GM19328 (cell line): ENCODE results near the gene NUBP2.

Experiments
- ATAC-seq: cut with Tn5 transposase; IDR thresholded peaks from one replicate; pipeline ENCODE4 v1.9.1; 2021; ENCODE audit warnings: mild to moderate bottlenecking, moderate library complexity; ENCODE audit not compliant: unreplicated experiment

Gene NUBP2

DNA sequence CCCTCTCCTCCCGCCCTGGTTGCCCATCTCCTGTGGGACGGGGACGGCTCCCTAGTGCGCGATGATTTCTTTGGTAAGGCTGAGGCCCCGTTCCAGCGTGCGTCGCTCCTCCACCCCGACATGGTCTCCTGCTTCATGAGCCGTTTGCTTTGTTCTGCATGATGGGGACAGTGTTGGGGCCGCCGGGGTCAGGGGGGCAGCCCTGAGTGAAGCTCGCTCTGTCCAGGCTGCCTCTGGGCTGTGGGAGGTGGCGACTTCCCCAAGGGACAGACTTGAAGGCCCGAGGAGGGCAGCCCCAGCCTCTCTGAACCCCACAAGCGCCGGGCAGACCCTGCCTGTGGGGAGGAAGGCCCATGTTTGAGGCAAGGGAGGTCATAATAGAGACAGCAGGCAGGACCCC lies 23.8 kb upstream of the NUBP2 start:
- no peak for ATAC-seq

DNA sequence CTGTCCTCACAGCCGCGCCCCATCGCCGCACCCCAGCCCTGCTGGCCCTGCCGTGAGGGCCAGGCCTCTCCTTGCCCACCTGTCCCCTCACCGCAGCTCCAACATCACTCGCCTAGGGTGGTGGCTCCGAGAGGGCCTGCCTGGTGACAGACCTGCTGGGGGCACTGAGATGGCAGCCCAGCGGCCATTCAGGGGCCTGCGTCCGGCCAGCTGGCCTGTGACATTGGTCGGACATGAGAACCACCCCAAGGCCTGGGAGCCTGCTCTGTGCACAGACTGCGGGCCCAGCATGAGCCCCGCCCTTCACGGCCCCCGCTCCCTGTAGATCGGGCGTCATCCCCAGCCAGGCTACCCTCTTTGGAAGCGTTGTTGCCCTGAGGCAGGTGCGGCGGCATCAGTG lies 23.2 kb upstream of the NUBP2 start:
- ATAC-seq = no peak

DNA sequence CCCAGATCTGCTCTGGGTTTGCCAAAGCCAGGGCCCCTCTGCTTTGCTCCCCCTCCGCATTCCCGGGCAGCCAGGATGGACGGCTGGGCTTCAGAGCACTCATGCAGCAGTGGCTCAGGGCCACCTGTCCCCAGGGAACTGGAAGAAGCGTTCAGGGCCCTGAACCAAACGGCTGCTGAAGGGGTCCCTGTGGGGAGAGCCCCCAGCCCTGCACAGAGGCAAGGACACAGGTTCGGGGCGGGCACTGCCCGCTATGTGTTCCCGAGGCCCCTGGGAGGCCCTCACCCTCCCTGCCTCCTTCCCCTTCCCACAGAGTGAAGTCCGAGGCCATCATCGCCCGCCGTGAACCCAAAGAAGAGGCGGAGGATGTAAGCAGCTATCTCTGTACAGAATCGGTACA lies 21.8 kb upstream of the NUBP2 start:
- no peak for ATAC-seq

DNA sequence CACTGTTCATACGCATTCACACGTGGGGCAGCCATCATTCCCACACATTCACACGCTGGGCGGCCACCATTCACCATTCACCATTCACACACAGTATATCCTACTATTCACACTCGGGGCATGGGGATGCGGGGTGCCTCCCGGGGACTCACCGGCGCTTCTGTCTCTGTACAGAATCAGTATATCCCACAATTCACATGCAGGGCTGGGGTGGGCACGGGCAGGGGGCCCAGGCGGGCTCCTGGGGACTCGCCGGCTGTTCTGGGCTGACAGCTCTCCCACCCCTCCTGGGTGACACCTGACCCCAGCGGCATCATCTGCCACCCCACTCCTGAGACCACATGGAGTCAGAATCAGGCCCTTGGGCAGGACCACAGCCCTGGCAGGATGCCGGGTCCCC lies 21.0 kb upstream of the NUBP2 start:
- ATAC-seq = no peak

DNA sequence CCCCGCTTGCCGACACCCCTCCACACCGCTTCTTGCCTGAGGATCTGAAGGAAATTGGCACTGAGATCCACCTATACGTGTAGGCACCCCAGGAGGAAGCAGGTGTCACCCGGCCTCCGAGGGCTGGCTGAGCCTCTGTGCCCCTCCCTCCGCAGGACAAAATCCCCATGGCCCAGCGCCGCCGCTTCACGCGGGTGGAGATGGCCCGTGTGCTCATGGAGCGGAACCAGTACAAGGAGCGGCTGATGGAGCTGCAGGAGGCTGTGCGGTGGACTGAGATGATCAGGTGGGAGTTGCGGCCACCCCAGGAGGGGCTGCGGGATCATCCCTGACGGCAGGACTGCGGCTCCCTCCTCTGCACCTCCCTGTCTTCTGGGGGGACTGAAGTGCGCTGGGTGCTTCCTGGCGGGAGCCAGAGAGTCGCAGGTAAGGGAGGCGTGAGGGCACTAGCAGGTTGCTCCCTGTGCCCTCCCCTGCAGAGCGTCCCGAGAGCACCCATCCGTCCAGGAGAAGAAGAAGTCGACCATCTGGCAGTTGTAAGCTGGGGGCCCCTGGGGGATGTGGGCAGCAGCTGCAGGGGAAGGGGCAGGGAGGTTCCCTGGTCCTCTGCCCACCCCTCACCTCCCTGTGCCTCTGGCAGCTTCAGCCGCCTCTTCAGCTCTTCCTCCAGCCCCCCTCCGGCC lies 20.4 kb upstream of the NUBP2 start:
- no peak for ATAC-seq

DNA sequence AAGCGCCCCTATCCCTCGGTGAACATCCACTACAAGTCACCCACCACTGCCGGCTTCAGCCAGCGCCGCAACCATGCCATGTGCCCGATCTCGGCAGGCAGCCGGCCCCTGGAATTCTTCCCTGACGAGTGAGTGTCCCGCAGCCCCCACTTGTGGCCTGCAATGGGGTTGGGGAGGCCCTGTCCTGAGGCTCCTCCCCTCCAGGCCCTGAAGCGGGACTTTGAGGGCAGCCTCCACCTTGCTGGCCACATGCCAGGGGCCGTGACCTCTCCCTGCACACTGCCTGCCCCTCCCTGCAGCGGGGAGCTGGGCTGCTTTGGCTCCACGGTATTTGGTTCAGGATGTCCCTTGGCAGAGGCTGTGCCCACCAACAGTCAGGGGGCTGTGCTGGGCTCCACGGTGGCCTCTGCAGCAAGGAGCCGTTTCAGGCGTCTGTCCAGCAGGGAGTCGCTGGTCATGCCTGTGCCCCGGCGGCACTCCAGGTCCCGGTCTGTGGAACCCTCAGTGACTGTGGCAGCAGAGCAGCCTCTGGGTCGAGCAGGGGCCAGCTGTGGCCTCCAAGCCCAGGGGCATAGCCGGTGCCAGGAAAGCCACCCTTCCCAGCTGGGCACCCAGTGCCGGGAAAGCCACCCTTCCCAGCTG lies 19.8 kb upstream of the NUBP2 start:
- no peak for ATAC-seq

DNA sequence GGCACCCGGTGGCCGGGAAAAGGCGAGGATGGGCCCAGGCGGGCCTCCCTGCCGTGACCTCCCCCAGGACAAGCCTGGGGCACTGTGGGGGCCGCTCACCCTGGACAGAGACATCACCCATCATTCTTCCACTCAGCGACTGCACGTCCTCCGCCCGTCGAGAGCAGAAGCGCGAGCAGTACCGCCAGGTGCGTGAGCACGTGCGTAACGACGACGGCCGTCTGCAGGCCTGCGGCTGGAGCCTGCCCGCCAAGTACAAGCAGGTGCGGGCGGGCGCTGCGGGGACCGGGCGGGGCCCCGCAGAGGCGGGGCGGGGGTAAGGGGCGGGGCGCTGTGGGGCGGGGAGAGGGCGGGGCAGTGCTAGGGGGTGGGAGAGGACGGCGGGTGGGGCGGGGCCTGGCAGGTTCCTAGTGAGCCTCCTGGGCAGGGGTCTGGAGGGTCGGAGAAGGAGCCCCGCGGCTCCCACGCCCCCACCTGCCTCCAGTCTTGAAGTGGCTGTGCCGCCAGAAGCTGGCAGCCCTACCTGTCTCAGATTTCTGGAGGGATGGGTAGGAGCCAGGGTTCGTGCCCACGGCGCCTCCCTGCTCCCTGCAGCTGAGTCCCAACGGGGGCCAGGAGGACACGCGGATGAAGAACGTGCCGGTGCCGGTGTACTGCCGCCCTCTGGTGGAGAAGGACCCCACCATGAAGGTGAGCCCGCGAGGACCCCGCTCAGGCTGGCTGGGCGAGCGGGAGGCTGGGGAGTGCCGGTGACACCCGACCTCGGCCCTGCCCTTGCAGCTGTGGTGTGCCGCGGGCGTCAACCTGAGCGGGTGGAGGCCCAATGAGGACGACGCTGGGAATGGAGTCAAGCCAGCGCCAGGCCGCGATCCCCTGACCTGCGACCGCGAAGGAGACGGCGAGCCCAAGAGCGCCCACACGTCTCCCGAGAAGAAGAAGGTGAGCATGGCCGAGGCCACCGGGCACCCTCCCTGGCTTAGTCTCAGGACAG lies 18.9 kb upstream of the NUBP2 start:
- no peak for ATAC-seq

DNA sequence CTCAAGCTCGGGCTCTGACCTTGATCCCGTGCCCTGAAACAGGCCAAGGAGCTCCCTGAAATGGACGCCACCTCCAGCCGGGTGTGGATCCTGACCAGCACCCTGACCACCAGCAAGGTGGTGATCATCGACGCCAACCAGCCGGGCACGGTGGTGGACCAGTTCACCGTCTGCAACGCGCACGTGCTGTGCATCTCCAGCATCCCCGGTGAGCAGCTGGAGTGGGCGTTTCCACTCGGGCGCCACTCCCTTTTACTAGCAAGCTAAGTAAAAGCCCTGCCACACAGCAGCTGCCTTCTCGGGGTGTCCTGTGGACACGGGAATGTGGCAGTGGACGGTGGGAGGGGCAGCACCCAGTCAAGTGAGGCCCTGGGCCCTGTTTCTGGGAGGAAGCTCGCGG lies 17.8 kb upstream of the NUBP2 start:
- no peak for ATAC-seq

DNA sequence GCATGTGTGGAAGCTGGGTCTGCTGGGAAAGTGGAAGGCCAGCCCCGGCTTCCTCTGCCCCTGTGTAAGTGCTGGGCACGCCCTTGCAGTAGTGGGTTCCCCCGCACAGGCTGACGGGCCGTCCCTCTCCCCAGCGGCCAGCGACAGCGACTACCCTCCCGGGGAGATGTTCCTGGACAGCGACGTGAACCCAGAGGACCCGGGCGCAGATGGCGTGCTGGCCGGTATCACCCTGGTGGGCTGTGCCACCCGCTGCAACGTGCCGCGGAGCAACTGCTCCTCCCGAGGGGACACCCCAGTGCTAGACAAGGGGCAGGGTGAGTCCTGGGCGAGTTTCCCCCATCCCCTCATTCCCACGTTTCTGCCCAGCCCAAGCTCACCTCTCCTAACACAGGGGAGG lies 16.9 kb upstream of the NUBP2 start:
- no peak for ATAC-seq

DNA sequence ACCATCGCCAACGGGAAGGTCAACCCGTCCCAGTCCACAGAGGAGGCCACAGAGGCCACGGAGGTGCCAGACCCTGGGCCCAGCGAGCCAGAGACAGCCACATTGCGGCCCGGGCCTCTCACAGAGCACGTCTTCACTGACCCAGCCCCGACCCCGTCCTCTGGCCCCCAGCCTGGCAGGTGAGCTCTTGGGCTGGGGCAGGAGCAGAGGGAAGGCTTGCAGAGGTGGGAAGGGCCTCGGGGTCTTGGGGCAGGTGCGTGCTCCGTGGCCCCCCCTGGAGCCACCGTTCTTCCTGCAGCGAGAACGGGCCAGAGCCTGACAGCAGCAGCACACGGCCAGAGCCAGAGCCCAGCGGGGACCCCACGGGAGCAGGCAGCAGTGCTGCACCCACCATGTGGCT lies 16.5 kb upstream of the NUBP2 start:
- ATAC-seq = no peak

DNA sequence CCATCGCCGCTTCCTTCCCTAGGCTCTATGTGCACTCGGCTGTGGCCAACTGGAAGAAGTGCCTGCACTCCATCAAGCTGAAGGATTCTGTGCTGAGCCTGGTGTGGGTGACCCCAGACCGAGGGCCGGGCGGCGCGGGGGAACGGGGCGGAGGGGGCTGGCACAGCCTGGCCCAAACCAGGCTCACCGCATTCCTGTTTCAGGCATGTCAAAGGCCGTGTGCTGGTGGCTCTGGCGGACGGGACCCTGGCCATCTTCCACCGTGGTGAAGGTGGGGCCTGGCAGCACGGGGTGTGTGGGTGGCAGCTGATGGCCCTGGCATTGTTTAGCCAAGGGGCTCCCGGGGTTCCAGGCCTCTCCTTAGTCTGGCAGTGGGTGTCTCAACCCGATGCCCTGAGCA lies 16.1 kb upstream of the NUBP2 start:
- ATAC-seq = no peak

DNA sequence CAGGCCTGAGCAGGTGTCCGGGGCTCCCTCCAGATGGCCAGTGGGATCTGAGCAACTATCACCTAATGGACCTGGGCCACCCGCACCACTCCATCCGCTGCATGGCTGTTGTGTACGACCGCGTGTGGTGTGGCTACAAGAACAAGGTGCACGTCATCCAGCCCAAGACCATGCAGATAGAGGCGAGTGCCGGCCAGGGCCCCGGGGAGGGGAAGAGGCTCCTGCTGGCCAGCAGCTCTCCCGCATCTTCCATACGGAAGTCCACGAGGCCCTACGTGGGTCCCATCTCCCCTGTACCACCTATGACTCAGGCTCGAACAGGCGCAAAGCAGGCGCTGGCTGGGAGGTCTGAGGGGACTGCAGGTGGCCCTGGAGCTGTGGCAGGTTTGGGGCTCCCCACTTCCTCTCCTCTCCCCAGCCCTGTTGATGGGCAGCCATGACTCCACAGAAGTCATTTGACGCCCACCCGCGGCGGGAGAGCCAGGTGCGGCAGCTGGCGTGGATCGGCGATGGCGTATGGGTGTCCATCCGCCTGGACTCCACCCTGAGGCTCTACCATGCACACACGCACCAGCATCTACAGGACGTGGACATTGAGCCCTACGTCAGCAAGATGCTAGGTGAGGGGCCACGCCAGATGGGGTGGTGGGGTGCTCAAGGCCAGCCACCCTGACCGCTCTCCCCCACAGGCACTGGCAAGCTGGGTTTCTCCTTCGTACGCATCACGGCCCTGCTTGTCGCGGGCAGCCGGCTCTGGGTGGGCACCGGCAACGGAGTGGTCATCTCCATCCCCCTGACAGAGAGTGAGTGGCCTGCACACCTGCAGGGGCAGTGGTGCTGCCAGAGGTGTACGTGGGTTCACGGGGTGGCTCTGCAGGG lies 15.4 kb upstream of the NUBP2 start:
- no peak for ATAC-seq

DNA sequence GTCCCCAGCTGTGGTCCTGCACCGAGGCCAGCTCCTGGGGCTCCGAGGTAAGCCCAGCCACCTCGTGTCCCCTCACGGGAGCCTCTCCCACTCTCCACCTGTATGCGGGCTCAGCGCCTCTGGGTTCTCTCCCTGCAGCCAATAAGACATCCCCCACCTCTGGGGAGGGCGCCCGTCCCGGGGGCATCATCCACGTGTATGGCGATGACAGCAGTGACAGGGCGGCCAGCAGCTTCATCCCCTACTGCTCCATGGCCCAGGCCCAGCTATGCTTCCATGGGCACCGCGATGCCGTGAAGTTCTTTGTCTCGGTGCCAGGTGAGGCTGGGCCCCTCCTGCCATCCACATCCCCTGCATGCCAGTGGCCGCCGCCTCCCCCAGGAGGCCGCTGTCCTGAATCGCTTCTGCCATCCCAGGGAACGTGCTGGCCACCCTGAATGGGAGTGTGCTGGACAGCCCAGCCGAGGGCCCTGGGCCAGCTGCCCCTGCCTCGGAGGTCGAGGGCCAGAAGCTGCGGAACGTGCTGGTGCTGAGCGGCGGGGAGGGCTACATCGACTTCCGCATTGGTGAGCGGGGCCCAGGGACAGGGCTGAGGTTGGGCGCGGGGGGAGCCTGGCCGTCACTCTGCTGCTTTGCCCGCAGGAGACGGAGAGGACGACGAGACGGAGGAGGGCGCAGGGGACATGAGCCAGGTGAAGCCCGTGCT lies 14.5 kb upstream of the NUBP2 start:
- ATAC-seq = no peak

DNA sequence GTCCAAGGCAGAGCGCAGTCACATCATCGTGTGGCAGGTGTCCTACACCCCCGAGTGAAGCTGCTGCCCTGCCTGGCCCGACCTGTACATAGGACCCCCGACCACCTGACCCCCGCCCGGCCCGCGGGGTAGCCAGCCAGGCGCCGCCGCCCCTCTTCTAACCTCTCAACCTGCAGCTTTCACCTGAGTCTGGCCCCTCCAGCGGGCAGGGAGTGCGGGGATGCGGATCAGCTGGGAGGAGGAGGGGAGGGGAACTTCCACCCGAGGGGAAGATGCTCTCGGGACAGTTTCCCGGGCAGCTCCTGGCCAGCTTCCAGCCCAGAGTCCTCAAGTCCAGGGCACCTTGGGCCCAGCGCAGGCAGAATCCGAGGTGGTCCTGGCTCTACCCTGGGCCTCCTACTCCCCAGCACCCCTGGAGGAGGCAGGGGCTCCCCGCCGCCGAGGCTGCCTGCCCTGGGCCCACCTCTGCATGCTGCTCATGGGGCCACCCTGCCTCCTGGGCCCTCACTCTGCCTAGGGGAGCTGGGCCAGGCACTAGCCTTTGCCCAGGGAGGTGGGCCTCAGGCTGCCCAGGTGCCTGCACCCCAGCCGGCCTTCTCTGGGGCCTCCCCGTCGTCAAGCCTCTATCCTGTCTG lies 13.9 kb upstream of the NUBP2 start:
- ATAC-seq = no peak

DNA sequence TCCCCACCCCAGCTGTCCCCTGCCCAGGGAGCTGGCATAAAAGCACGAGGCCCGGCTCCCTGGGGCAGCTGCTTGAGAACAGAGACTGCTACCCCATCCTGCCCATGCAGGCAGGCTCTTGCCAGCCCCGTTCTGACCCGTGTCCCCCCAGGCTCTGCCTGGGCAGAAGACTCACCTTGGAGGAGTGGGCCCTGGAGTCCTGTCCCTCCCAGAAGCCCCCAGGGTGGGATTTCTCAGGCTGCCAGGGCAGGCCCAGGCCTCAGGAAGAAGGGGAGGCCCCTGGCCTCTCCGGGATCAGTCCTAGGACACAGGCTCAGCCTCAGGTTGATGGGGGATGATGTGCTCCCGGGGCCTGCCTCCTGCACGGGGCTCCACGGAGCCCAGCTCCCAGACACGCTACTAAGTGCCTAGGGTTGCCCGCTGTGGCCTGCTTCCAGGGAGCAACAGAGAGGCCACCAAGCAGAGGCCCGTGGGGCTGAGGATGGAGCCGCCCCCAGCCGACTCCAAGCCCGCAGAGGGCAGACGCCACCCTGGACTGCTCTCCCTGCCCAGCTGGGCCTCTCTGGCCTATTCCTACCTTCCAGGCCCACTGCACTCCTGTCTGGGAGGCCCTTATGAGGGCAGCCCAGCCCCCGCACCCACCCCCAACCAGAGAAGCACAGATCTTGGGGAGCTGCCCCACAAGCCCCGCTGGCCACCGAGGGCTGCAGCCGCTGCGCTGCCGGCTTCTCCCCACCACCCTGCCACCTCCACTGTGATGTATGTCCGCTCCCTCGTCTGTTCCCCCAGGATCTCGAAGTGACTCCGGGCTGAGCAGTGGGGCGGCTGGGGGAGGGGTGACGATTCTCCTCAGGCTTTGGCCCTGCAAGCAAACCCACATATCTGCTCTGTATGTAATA lies 13.1 kb upstream of the NUBP2 start:
- ATAC-seq = no peak

DNA sequence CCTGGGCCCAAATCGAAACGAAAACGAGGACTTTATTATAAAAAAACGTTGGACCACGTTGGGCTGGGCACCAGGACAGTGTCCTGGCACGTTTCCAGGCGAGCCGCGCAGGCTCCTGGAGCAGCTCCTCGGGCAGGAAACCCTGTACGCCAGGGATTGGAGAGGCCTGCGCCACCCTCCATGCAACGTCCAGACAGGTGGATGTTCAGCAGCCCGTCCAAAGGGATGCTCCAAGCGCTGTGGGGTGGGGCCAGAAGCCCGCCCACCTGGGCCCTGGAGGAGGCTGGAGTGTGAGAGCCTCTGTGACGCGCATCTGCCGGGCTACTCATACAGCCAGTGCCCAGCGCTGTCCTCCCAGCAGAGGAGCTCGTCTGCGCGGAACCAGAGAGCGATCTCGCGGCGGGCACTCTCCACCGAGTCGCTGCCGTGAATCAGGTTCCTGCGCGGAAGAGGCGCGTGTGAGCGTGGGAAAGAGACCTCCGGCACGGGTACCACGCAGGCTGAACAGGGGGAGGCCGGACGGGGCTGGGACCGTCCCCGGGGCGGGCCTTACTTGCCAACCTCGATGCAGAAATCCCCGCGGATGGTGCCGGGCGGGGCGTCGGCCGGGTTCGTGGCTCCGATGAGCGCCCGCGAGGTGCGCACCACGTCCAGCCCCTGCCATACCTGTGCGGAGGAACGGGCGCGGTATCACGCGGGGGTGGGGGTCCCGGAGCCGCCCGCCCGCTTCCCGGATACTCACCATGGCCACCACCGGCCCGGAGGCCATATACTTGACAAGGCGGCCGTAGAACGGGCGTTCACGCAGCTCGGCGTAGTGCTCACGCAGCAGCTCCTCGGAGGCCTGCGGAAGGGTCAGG lies 12.2 kb upstream of the NUBP2 start:
- no peak for ATAC-seq

DNA sequence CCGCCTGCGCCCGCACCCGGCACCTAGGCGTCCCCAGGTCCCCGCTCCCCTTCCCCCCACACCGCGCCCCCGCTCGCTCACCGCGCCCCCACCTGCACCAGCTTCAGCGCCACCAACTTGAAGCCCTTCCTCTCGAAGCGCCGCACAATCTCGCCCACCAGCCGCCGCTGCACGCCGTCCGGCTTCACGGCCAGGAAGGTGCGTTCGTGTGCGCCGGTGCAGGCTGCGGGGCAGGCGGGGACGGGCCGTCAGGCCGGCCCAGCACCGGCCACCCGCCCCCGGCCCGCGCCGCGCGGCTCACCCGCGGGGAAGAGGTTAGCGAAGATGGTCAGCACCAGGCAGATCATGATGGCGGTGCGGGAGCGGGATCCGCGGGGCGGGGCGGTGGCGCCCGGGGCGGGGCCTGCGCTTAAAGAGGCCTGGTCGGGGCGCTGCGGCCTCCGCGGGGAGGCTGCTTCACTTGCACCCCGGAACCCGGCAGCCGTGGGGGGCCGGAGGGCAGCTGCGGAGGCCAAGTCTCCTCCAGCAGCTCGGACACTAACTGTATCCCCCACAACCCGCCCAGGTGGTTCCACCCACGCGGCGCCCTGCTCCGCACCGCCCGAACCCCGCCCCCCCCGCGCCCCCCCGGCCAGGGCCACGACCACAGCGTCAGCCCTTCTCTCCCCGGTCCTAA lies 11.4 kb upstream of the NUBP2 start, which contains the start of gene NME3:
NME3 (minus strand) TSS at position 356 of the 676 bp plus-strand sequence; CDS start at position 347, 9 bp downstream.
- no peak for ATAC-seq
